SJSA1 (cell line): ENCODE data around the gene RASSF8. TPM values are rescaled to one million over a fixed set of nuclear protein-coding genes. Genes with fewer than 3 reads are reported as not detected.

ENCODE experiments used
- DNase-seq, 2 experiments: peaks; one replicate each; pipeline ENCODE4 v3.0.0-alpha.2; 2015 to 2020; ENCODE audit warnings: low spot score in 2 of 2, low read depth in 1 of 2
- H3K27ac ChIP-seq: fragments of 250-450 bp; sonication (Bioruptor Pico); 2 replicates; pipeline ENCODE4 v1.5.1; 2020; ENCODE audit warnings: mild to moderate bottlenecking, moderate library complexity
- H3K27me3 ChIP-seq: fragments of 250-450 bp; sonication (Bioruptor Pico); replicated peaks from 2 replicates; pipeline ENCODE4 v1.5.1; 2020; ENCODE audit warnings: mild to moderate bottlenecking, moderate library complexity
- H3K36me3 ChIP-seq: fragments of 250-450 bp; sonication (Bioruptor Pico); 2 replicates; pipeline ENCODE4 v1.5.1; 2020; ENCODE audit warnings: mild to moderate bottlenecking
- H3K4me1 ChIP-seq: fragments of 250-450 bp; sonication (Bioruptor Pico); replicated peaks from 2 replicates; pipeline ENCODE4 v1.6.1; 2021; ENCODE audit warnings: mild to moderate bottlenecking
- H3K4me3 ChIP-seq: fragments of 250-450 bp; sonication (Bioruptor Pico); 2 replicates; pipeline ENCODE4 v1.5.1; 2020; ENCODE audit warnings: mild to moderate bottlenecking
- H3K9me3 ChIP-seq: fragments of 250-450 bp; sonication (Bioruptor Pico); replicated peaks from 2 replicates; pipeline ENCODE4 v1.5.1; 2020; ENCODE audit warnings: mild to moderate bottlenecking
- total RNA-seq: library from RNA; depleted of rRNA; stranded (reverse); fragments of >200 nt; shearing (Covaris generic); gene quantifications from 2 replicates; pipeline ENCODE4 v1.2.3, GENCODE V29; 2014

The RASSF8 gene
- total RNA-seq, 1 experiment from 2014 or later = 65.0 TPM

- peaks cover 10% of the 10 kb centered on the region for H3K4me1 ChIP-seq
- H3K4me3 ChIP-seq = no peak overlapping the region
- DNase-seq = no peak
- no peaks in the 10 kb centered on the region; the same call in 1 of the 2 replicates for H3K9me3 ChIP-seq
- no peaks in the 10 kb centered on the region for H3K27me3 ChIP-seq
- no peak overlapping the region for H3K27ac ChIP-seq
- no peaks in the 10 kb centered on the region; the same call in 1 of the 2 replicates for H3K36me3 ChIP-seq
Measured at GRCh38 chr12:25988505-25988904, 30.0 kb downstream of the RASSF8 start.

- Histone ChIP-seq H3K27ac (no peak overlapping the region), H3K9me3 (no peaks in the 10 kb centered on the region; the same call in 1 of the 2 replicates), H3K27me3 (no peaks in the 10 kb centered on the region), H3K4me1 (peaks cover 30% of the 10 kb centered on the region), H3K36me3 (no peaks in the 10 kb centered on the region; the same call in 1 of the 2 replicates), H3K4me3 (no peak overlapping the region)
- no peak for DNase-seq
Measured at GRCh38 chr12:25990495-25990894, 32.0 kb downstream of the RASSF8 start.

- DNase-seq = no peak
- Histone ChIP-seq H3K4me3 (no peak overlapping the region), H3K9me3 (no peaks in the 10 kb centered on the region), H3K4me1 (peaks cover 47% of the 10 kb centered on the region), H3K27ac (no peak overlapping the region), H3K36me3 (no peaks in the 10 kb centered on the region; the same call in 1 of the 2 replicates), H3K27me3 (no peaks in the 10 kb centered on the region)
Measured at GRCh38 chr12:25992026-25992782, 33.7 kb downstream of the RASSF8 start.

- Histone ChIP-seq H3K27me3 (no peaks in the 10 kb centered on the region), H3K36me3 (no peaks in the 10 kb centered on the region; the same call in 1 of the 2 replicates), H3K4me3 (no peak overlapping the region), H3K9me3 (no peaks in the 10 kb centered on the region), H3K27ac (peak overlapping the region; percentile 96), H3K4me1 (peaks cover 62% of the 10 kb centered on the region)
- DNase-seq = peak; percentile 50 to 83
Measured at GRCh38 chr12:25993901-25994651, 35.6 kb downstream of the RASSF8 start.

GRCh38 chr12:25994901-25995625 is 36.6 kb downstream of the RASSF8 start:
- Histone ChIP-seq H3K4me1 (peaks cover 64% of the 10 kb centered on the region), H3K27ac (peak overlapping the region; percentile 96), H3K9me3 (no peaks in the 10 kb centered on the region), H3K4me3 (no peak overlapping the region), H3K36me3 (no peaks in the 10 kb centered on the region; the same call in 1 of the 2 replicates), H3K27me3 (no peaks in the 10 kb centered on the region)
- peak in 1 of 2 experiments; percentile 25 for DNase-seq

- no peak overlapping the region for H3K4me3 ChIP-seq
- no peaks in the 10 kb centered on the region for H3K27me3 ChIP-seq
- H3K9me3 ChIP-seq = no peaks in the 10 kb centered on the region
- H3K36me3 ChIP-seq = no peaks in the 10 kb centered on the region; the same call in 1 of the 2 replicates
- peak overlapping the region; percentile 96 for H3K27ac ChIP-seq
- peak in 1 of 2 experiments; percentile 50 for DNase-seq
- H3K4me1 ChIP-seq = peaks cover 64% of the 10 kb centered on the region
Measured at GRCh38 chr12:25995906-25996305, 37.4 kb downstream of the RASSF8 start.

- H3K27me3 ChIP-seq = no peaks in the 10 kb centered on the region
- H3K27ac ChIP-seq = peak overlapping the region; percentile 96
- DNase-seq = peak in 1 of 2 experiments; percentile 34
- H3K9me3 ChIP-seq = no peaks in the 10 kb centered on the region
- H3K4me3 ChIP-seq = no peak overlapping the region
- H3K36me3 ChIP-seq = no peaks in the 10 kb centered on the region; the same call in 1 of the 2 replicates
- peaks cover 64% of the 10 kb centered on the region for H3K4me1 ChIP-seq
Measured at GRCh38 chr12:25996677-25997076, 38.2 kb downstream of the RASSF8 start.

GRCh38 chr12:25997201-25997963 is 38.9 kb downstream of the RASSF8 start:
- Histone ChIP-seq H3K36me3 (no peaks in the 10 kb centered on the region), H3K27ac (peak overlapping the region; percentile 96), H3K4me3 (no peak overlapping the region), H3K9me3 (no peaks in the 10 kb centered on the region), H3K4me1 (peaks cover 63% of the 10 kb centered on the region), H3K27me3 (no peaks in the 10 kb centered on the region)
- peak in 1 of 2 experiments; percentile 95 for DNase-seq

GRCh38 chr12:26000898-26001297 is 42.4 kb downstream of the RASSF8 start:
- H3K4me3 ChIP-seq = no peak overlapping the region

GRCh38 chr12:26001530-26001929 is 43.0 kb downstream of the RASSF8 start:
- peaks cover 24% of the 10 kb centered on the region for H3K4me1 ChIP-seq
- peaks cover 16% of the 10 kb centered on the region for H3K36me3 ChIP-seq
- DNase-seq = no peak
- no peak overlapping the region for H3K27ac ChIP-seq
- H3K27me3 ChIP-seq = no peaks in the 10 kb centered on the region
- H3K9me3 ChIP-seq = peaks cover 6% of the 10 kb centered on the region
- H3K4me3 ChIP-seq = no peak overlapping the region

More at GRCh38 chr12:26000898-26001297, 42.4 kb downstream of the RASSF8 start:
- no peak for DNase-seq
- Histone ChIP-seq H3K9me3 (peaks cover 6% of the 10 kb centered on the region), H3K27me3 (no peaks in the 10 kb centered on the region), H3K36me3 (peaks cover 16% of the 10 kb centered on the region), H3K27ac (no peak overlapping the region), H3K4me1 (peaks cover 30% of the 10 kb centered on the region)

- H3K27me3 ChIP-seq = no peaks in the 10 kb centered on the region
- peaks cover 16% of the 10 kb centered on the region for H3K36me3 ChIP-seq
- DNase-seq = no peak
- peaks cover 12% of the 10 kb centered on the region for H3K4me1 ChIP-seq
- H3K27ac ChIP-seq = no peak overlapping the region
- no peak overlapping the region for H3K4me3 ChIP-seq
- H3K9me3 ChIP-seq = peaks cover 6% of the 10 kb centered on the region
Measured at GRCh38 chr12:26003065-26003464, 44.6 kb downstream of the RASSF8 start.

GRCh38 chr12:26007566-26007965 is 49.1 kb downstream of the RASSF8 start:
- Histone ChIP-seq H3K27ac (no peak overlapping the region), H3K4me1 (peaks cover 24% of the 10 kb centered on the region), H3K36me3 (peaks cover 14% of the 10 kb centered on the region), H3K9me3 (peaks cover 6% of the 10 kb centered on the region), H3K27me3 (no peaks in the 10 kb centered on the region), H3K4me3 (no peak overlapping the region)
- no peak for DNase-seq

- no peaks in the 10 kb centered on the region for H3K27me3 ChIP-seq
- no peaks in the 10 kb centered on the region for H3K9me3 ChIP-seq
- H3K36me3 ChIP-seq = no peaks in the 10 kb centered on the region; the same call in 1 of the 2 replicates
- H3K4me3 ChIP-seq = no peak overlapping the region
- peaks cover 24% of the 10 kb centered on the region for H3K4me1 ChIP-seq
- no peak overlapping the region for H3K27ac ChIP-seq
- no peak for DNase-seq
Measured at GRCh38 chr12:26009593-26009992, 51.1 kb downstream of the RASSF8 start.
